Lower leg skin (tissue), 4 donors: ENCODE results near the gene TSPO2. TPM values are rescaled to one million over a fixed set of nuclear protein-coding genes. Genes with fewer than 3 reads are reported as not detected.

Source experiments
- DNase-seq, 2 donors: peaks; one replicate each; pipeline ENCODE4 v3.0.0-alpha.2; 2019; ENCODE audit warnings: low spot score in 2 of 2
- H3K4me3 ChIP-seq: fragments of 200-600 bp; sonication (generic); 2 replicates; pipeline ENCODE4 v1.5.1; 2017; ENCODE audit warnings: mild to moderate bottlenecking, low read depth; ENCODE audit not compliant: poor library complexity, severe bottlenecking
- POLR2A ChIP-seq, 2 donors: fragments of 450-650 bp; IDR thresholded peaks; one replicate each; pipeline ENCODE4 v1.6.1; 2016 to 2017; ENCODE audit warnings: antibody characterized with exemption in 2 of 2, mild to moderate bottlenecking in 1 of 2, moderate library complexity in 1 of 2
- WGBS, 2 donors: methylation state at CpG; one replicate each; pipeline ENCODE4 v1.1.5; 2018; 5-methylcytosine and 5-hydroxymethylcytosine counted together
- intact Hi-C: fragments of 100-400 bp; cut with DNase I; formaldehyde crosslinking; loops from one replicate; pipeline ENCODE4 v1.15.0; 2023; ENCODE audit warnings: low total_unique reads
- total RNA-seq, 4 donors: library from RNA; depleted of rRNA; stranded (reverse); fragments of >200 nt; gene quantifications; one replicate each; pipeline ENCODE4 v1.1.0, GENCODE V29; 2016
- TF ChIP-seq, protein P1 (sequence below), 3 donors: fragments of 450-650 bp; IDR thresholded peaks; one replicate each; pipeline ENCODE4 v1.5.1; 2016; ENCODE audit warnings: antibody characterized with exemption in 3 of 3, mild to moderate bottlenecking in 3 of 3, moderate library complexity in 2 of 3

Gene TSPO2
- total RNA-seq, 4 donors from 2014 or later: not detected

- intact Hi-C loops: no loop called here
- WGBS, 2 donors: 56 to 64% methylated on average over 13 of the region's 13 CpGs
- DNase-seq: no peak
- H3K4me3 ChIP-seq: no peak overlapping the region
- TF ChIP-seq, protein P1, sequence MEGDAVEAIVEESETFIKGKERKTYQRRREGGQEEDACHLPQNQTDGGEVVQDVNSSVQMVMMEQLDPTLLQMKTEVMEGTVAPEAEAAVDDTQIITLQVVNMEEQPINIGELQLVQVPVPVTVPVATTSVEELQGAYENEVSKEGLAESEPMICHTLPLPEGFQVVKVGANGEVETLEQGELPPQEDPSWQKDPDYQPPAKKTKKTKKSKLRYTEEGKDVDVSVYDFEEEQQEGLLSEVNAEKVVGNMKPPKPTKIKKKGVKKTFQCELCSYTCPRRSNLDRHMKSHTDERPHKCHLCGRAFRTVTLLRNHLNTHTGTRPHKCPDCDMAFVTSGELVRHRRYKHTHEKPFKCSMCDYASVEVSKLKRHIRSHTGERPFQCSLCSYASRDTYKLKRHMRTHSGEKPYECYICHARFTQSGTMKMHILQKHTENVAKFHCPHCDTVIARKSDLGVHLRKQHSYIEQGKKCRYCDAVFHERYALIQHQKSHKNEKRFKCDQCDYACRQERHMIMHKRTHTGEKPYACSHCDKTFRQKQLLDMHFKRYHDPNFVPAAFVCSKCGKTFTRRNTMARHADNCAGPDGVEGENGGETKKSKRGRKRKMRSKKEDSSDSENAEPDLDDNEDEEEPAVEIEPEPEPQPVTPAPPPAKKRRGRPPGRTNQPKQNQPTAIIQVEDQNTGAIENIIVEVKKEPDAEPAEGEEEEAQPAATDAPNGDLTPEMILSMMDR (IDR thresholded peaks at IDR 0.05): no peak
- no peak for TF ChIP-seq POLR2A (IDR thresholded peaks at IDR 0.05)
Observed at GRCh38 chr6:41037107-41037900, 5.0 kb upstream of the TSPO2 start.

GRCh38 chr6:41038205-41038604, 4.1 kb upstream of the TSPO2 start:
- DNase-seq: peak in 1 of 2 donors; percentile 67
- TF ChIP-seq POLR2A (IDR thresholded peaks at IDR 0.05): no peak
- intact Hi-C loops: no loop called here
- WGBS, 2 donors: 90 to 93% methylated on average over 3 of the region's 3 CpGs
- no peak overlapping the region for H3K4me3 ChIP-seq

GRCh38 chr6:41039060-41039998, 2.9 kb upstream of the TSPO2 start, which contains the start of gene UNC5CL:
Gene UNC5CL (minus strand): TSS chr6:41039221. CDS start chr6:41035074, 4,147 bp downstream.
- no peak within 1 kb of the TSS for H3K4me3 ChIP-seq
- intact Hi-C loops: no loop called here
- no peak for TF ChIP-seq POLR2A (IDR thresholded peaks at IDR 0.05)
- TF ChIP-seq, protein P1 (IDR thresholded peaks at IDR 0.05): no peak
- WGBS, 2 donors: 71 to 74% methylated on average over 10 of the region's 10 CpGs
- peak in 1 of 2 donors; percentile 67 for DNase-seq

DNA sequence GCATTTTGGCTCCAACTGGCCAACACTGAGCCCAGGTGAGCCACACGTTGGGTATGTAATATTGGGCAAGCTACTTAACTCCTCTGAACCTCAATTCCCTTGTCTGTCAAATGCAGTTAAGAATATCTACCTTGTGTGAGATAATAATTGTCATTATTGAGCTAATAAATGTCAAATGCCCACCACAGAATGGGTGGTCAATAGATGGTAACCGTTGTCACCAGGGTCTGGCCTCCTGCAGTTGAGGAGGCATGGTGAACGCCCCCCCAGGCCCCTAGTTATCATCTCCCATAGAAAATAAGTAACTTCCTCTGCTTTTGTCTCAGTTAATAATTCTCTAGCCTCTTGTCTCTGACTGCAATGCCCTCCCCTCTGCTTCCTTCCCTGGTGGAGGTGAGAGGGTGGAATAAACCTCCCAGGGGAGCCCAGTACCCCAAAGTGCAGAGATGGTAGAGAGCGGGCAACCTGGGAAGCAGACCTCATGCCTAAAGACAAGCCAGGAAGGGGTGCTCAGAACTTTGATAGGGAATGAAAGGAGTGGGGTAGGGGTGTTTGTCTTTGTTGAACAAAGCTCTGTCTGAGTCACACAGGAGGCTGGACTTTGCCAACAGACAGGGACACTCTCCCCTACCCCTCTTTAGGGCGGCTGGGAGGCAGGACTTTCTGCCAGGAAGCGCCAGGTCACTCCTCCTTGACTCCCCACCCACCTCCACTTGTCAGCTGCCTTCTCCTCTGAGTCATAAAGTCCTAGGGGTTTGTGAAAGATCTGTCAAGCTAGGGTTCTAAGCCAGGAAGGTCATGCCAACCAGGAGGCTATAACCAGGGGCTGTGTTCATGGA, 1.9 kb upstream of the TSPO2 start:
- no peak for TF ChIP-seq POLR2A (IDR thresholded peaks at IDR 0.05)
- TF ChIP-seq, protein P1 (IDR thresholded peaks at IDR 0.05): no peak
- peak in 1 of 2 donors; percentile 50 for DNase-seq
- 61 to 71% methylated on average over 6 of the region's 6 CpGs for WGBS, 2 donors
- intact Hi-C loops: no loop called here
- H3K4me3 ChIP-seq: no peak overlapping the region

GRCh38 chr6:41040940-41041536, 1.2 kb upstream of the TSPO2 start:
- peak in 1 of 2 donors; percentile 59 for DNase-seq
- 64 to 90% methylated on average over 1 of the region's 1 CpG for WGBS, 2 donors
- intact Hi-C loops: no loop called here
- H3K4me3 ChIP-seq: no peak overlapping the region
- no peak for TF ChIP-seq POLR2A (IDR thresholded peaks at IDR 0.05)
- TF ChIP-seq, protein P1 (IDR thresholded peaks at IDR 0.05): no peak
